ENCODE data around the gene CD320. TPM values are rescaled to one million over a fixed set of nuclear protein-coding genes. Genes with fewer than 3 reads are reported as not detected.

Gene CD320
- total RNA-seq, 1 experiment from 2014 or later = 135 TPM

DNA sequence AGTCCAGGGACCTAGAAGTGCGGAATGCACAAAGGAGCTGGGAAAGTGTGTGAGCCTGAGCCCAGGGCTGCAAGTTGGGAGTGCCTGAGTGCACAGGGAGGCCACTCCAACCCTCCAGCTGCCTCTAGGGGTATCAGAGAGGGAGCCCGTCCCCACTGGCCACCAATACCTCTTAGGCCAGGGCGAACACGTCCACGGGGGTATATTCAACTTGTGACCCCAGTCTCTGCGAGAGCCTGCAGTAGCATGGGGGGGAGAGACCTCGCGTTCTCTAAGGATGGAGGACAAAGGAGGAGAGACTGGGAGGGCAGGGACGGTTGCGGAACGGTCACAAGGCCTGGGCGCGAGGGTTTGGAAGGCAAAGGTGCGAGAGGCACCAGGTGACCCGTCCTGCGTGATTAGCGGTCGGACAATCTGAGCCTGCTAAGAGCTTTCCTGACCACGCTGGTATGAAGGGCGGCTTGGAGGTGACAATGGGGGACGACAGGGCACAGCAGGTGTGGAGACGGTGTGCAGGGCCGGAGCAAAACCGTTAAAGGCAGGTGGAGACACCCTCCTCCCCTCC is 676 bp downstream of the CD320 start:
- POLR2A ChIA-PET (ENCODE audit: low non-redundant PET) = interaction anchor here (0.7 kb wide), 1 partner anchor 405 kb away, joined by 7 read pairs; no protein-coding TSS in a partner anchor

DNA sequence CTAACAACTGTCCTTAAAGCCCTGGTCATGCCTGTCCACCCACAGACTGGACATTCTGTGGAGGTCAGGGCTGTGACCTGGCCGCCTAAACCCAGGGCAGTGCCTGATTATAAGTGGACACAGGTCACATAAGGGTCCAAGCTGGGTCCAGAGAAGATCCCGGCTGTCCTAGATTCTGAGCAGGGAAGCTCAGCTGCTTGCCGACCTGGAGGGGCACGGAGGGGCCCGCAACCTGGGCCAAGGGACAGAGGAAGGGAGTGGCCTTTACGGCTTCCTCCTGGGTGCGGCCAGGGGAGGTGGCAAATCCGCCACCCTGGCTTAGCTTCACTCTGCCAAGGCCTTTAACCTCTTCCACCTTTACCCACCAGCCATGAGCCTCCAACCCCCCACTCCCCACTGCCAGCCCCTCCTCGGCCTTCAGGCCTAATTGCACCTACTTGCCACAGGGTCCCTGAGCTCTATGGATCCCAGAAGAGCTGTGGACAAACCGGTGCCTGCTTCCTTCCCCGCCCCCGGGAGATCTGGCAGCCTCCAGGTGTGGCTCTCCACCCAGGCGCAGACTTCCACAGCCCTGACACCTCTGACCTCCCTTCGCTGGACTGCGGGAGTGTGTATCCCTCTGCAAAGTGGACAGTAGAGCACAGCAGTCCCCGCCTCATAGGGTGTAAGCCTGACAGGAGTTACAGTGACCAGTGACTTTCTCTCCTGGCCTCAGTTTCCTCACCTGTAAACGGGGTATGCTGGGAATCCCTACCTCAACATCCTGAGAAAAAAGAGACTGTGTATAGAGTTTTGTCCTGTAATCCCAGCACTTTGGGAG is 1.7 kb downstream of the CD320 start:
- TF ChIP-seq, protein P1, sequence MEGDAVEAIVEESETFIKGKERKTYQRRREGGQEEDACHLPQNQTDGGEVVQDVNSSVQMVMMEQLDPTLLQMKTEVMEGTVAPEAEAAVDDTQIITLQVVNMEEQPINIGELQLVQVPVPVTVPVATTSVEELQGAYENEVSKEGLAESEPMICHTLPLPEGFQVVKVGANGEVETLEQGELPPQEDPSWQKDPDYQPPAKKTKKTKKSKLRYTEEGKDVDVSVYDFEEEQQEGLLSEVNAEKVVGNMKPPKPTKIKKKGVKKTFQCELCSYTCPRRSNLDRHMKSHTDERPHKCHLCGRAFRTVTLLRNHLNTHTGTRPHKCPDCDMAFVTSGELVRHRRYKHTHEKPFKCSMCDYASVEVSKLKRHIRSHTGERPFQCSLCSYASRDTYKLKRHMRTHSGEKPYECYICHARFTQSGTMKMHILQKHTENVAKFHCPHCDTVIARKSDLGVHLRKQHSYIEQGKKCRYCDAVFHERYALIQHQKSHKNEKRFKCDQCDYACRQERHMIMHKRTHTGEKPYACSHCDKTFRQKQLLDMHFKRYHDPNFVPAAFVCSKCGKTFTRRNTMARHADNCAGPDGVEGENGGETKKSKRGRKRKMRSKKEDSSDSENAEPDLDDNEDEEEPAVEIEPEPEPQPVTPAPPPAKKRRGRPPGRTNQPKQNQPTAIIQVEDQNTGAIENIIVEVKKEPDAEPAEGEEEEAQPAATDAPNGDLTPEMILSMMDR (conservative IDR thresholded peaks at IDR 0.05; ENCODE audit: low read depth, low read length) = no peak
- no peak for TF ChIP-seq EZH2 (IDR thresholded peaks at IDR 0.05; ENCODE audit: borderline replicate concordance, low read depth, low read length, poor library complexity, severe bottlenecking)
- H3K4me3 ChIP-seq (ENCODE audit: low read depth, low read length, poor library complexity, severe bottlenecking) = peak overlapping the region; percentile 67
- DNase-seq (ENCODE audit: low spot score) = no peak

More for the DNA sequence above, 676 bp downstream of the CD320 start:
- Histone ChIP-seq H3K4me3 (ENCODE audit: low read depth, low read length, poor library complexity, severe bottlenecking) (peak overlapping the region; percentile 67), H3K36me3 (ENCODE audit: insufficient read depth, low read length, poor library complexity, severe bottlenecking) (peaks cover 5% of the 10 kb centered on the region), H3K27ac (ENCODE audit: low read depth, low read length, poor library complexity, severe bottlenecking) (peak overlapping the region; percentile 90), H3K27me3 (replicated peaks; ENCODE audit: insufficient read depth, low read depth, low read length, poor library complexity) (no peaks in the 10 kb centered on the region), H3K9me3 (ENCODE audit: low read depth, low read length, poor library complexity, severe bottlenecking) (no peaks in the 10 kb centered on the region), H3K4me1 (ENCODE audit: insufficient read depth, low read length, poor library complexity, severe bottlenecking) (peaks cover 22% of the 10 kb centered on the region)
- no peak for TF ChIP-seq EZH2 (IDR thresholded peaks at IDR 0.05; ENCODE audit: borderline replicate concordance, low read depth, low read length, poor library complexity, severe bottlenecking)
- TF ChIP-seq, protein P1 (conservative IDR thresholded peaks at IDR 0.05; ENCODE audit: low read depth, low read length) = no peak
- intact Hi-C loops (cut with micrococcal nuclease; ENCODE audit: unreplicated experiment) = no loop called here
- BruUV-seq (replicated peaks) = no TSS peak
- no peak for DNase-seq (ENCODE audit: low spot score)
- CTCF ChIA-PET = no interaction called here

DNA sequence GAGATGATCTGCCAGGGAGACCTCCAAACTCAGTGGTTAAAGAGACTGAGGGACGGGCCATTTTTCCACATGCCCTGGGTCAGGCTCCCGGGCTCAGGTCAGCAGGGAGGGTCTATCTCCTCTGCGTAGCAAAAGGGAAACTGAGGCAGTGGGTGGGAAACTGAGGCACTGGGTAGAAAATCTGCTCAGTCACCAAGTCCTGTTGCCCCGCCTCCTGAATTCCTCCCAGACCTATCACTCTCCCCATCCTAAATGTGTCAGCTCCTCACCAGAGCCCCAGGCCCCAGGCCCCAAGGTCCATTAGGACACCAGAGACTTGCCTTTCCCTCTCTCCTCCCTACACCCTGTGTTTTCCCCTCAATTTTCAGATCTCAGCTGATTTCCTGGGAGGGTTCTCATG is 2.4 kb downstream of the CD320 start:
- peaks cover 13% of the 10 kb centered on the region for H3K36me3 ChIP-seq (ENCODE audit: insufficient read depth, low read length, poor library complexity, severe bottlenecking)
- BruUV-seq (replicated peaks) = no TSS peak
- no peak overlapping the region for H3K4me3 ChIP-seq (ENCODE audit: low read depth, low read length, poor library complexity, severe bottlenecking)
- CTCF ChIA-PET = no interaction called here
- DNase-seq (ENCODE audit: low spot score) = no peak
- peaks cover 15% of the 10 kb centered on the region for H3K4me1 ChIP-seq (ENCODE audit: insufficient read depth, low read length, poor library complexity, severe bottlenecking)
- intact Hi-C loops (cut with micrococcal nuclease; ENCODE audit: unreplicated experiment) = no loop called here
- H3K27me3 ChIP-seq (replicated peaks; ENCODE audit: insufficient read depth, low read depth, low read length, poor library complexity) = no peaks in the 10 kb centered on the region
- no peaks in the 10 kb centered on the region for H3K9me3 ChIP-seq (ENCODE audit: low read depth, low read length, poor library complexity, severe bottlenecking)
- POLR2A ChIA-PET (ENCODE audit: low non-redundant PET) = no interaction called here
- peak overlapping the region; percentile 90 for H3K27ac ChIP-seq (ENCODE audit: low read depth, low read length, poor library complexity, severe bottlenecking)
- TF ChIP-seq, protein P1 (conservative IDR thresholded peaks at IDR 0.05; ENCODE audit: low read depth, low read length) = no peak
- TF ChIP-seq EZH2 (IDR thresholded peaks at IDR 0.05; ENCODE audit: borderline replicate concordance, low read depth, low read length, poor library complexity, severe bottlenecking) = no peak

More for the DNA sequence above, 1.7 kb downstream of the CD320 start:
- peaks cover 15% of the 10 kb centered on the region for H3K4me1 ChIP-seq (ENCODE audit: insufficient read depth, low read length, poor library complexity, severe bottlenecking)
- ChIA-PET CTCF (no interaction called here), POLR2A (ENCODE audit: low non-redundant PET) (no interaction called here)
- intact Hi-C loops (cut with micrococcal nuclease; ENCODE audit: unreplicated experiment) = no loop called here
- H3K27ac ChIP-seq (ENCODE audit: low read depth, low read length, poor library complexity, severe bottlenecking) = peak overlapping the region; percentile 90
- no peaks in the 10 kb centered on the region for H3K27me3 ChIP-seq (replicated peaks; ENCODE audit: insufficient read depth, low read depth, low read length, poor library complexity)
- peaks cover 13% of the 10 kb centered on the region for H3K36me3 ChIP-seq (ENCODE audit: insufficient read depth, low read length, poor library complexity, severe bottlenecking)
- H3K9me3 ChIP-seq (ENCODE audit: low read depth, low read length, poor library complexity, severe bottlenecking) = no peaks in the 10 kb centered on the region
- BruUV-seq (replicated peaks) = no TSS peak

Measured in A673 (cell line).